ENCODE data around the gene SOCS4.
"Not testable (repeated sequence)": the region's sequence is repeated elsewhere in the genome, so short reads cannot be mapped to it uniquely, and the experiment has no call there.

The SOCS4 gene

DNA sequence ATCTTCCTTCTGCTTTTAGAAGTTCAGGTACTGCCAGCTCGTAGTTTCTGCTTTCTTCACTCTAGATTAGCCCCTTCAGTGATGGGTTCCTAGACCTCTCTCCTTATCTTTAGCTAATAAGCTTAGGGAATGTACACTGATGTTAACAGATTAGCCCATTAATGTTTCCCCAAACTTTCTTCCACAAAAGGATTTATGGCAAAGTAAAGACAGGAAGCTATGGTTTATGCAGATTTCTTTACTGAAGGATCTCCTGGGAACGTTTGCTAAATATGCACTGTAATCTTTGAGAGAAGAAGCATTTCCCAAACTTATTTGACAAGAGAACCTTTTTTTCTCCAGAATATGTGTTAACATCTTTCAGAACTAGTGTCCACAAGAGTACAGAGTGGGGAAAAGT lies 4.2 kb downstream of the SOCS4 start:
- H3K4me3 ChIP-seq (ENCODE audit: low read length), result no peak overlapping the region
- no peak for DNase-seq (ENCODE audit: low read depth)
- TF ChIP-seq, protein P1, sequence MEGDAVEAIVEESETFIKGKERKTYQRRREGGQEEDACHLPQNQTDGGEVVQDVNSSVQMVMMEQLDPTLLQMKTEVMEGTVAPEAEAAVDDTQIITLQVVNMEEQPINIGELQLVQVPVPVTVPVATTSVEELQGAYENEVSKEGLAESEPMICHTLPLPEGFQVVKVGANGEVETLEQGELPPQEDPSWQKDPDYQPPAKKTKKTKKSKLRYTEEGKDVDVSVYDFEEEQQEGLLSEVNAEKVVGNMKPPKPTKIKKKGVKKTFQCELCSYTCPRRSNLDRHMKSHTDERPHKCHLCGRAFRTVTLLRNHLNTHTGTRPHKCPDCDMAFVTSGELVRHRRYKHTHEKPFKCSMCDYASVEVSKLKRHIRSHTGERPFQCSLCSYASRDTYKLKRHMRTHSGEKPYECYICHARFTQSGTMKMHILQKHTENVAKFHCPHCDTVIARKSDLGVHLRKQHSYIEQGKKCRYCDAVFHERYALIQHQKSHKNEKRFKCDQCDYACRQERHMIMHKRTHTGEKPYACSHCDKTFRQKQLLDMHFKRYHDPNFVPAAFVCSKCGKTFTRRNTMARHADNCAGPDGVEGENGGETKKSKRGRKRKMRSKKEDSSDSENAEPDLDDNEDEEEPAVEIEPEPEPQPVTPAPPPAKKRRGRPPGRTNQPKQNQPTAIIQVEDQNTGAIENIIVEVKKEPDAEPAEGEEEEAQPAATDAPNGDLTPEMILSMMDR (IDR thresholded peaks at IDR 0.05; ENCODE audit: insufficient read depth, low read depth, low read length, missing control alignments), result no peak

DNA sequence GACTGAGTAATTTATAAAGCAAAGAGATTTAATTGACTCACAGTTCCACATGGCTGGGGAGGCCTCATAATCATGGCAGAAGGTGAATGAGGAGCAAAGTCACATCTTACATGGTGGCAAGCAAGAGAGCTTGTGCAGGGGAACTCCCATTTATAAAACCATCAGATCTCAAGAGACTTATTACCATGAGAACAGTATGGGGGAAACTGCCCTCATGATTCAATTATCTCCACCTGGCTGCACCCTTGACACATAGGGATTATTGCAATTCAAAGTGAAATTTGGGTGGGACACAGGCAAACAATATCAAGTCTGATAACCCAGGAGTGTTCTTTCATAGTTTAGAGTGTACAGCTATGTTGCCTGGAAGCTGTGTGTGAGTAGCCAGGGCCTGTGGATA lies 11.0 kb downstream of the SOCS4 start:
- not testable (repeated sequence) for DNase-seq (ENCODE audit: low read depth); H3K4me3 ChIP-seq (ENCODE audit: low read length)

DNA sequence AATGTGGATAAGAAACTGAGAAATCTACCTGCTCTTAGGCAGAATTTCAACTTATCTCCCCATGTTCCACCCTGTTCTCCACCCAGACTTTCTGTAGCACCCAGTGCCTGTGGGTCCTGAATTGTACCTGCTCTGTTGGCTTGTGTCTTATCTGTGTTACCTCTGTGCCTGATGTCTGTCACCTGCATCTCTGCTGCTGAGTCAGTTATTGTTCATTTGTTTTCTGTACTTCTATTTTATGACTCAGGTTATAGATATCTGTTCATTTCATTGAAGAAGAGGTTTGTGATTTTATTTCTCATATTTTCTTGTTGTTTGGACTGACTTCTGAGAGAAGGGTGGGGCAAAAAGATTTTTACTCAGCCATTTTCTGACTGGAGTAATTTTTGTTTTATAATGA lies 11.7 kb downstream of the SOCS4 start:
- DNase-seq (ENCODE audit: low read depth), result peak; percentile 64
- H3K4me3 ChIP-seq (ENCODE audit: low read length), result no peak overlapping the region
- TF ChIP-seq, protein P1 (IDR thresholded peaks at IDR 0.05; ENCODE audit: insufficient read depth, low read depth, low read length, missing control alignments), result no peak

DNA sequence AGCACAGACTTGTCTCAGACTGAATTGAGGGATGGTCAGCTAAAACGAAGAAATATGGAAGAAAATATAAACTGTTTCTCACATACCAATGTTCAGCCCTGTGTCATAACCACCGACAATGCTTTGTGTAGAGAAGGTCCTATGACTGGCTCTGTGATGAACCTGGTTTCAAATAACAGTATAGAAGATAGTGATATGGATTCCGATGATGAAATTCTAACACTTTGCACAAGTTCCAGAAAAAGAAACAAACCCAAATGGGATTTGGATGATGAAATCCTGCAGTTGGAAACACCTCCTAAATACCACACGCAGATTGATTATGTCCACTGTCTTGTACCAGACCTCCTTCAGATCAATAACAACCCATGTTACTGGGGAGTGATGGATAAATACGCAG lies 16.5 kb downstream of the SOCS4 start:
- no peak overlapping the region for H3K4me3 ChIP-seq (ENCODE audit: low read length)
- DNase-seq (ENCODE audit: low read depth), result no peak
- TF ChIP-seq, protein P1 (IDR thresholded peaks at IDR 0.05; ENCODE audit: insufficient read depth, low read depth, low read length, missing control alignments), result no peak

DNA sequence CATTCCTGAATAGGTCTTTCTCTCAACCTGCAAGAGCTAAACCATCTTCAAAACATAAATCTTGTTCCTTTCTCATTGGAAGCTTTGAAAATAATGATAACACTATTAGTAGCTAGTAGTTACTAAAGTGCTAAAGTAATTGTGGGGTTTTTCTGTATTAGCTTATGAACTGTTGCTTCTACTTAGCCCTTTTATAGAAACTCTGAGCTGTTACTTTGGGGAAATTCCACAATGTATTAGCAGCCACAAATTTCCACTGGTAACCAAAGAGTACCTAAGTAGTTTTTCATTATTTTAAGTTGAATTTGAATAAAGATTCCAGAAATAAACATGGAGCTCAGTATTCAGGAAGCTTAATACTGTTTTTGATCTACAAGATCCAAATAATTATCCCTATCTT lies 18.1 kb downstream of the SOCS4 start:
- TF ChIP-seq, protein P1 (IDR thresholded peaks at IDR 0.05; ENCODE audit: insufficient read depth, low read depth, low read length, missing control alignments), result no peak
- DNase-seq (ENCODE audit: low read depth), result no peak
- H3K4me3 ChIP-seq (ENCODE audit: low read length), result no peak overlapping the region

DNA sequence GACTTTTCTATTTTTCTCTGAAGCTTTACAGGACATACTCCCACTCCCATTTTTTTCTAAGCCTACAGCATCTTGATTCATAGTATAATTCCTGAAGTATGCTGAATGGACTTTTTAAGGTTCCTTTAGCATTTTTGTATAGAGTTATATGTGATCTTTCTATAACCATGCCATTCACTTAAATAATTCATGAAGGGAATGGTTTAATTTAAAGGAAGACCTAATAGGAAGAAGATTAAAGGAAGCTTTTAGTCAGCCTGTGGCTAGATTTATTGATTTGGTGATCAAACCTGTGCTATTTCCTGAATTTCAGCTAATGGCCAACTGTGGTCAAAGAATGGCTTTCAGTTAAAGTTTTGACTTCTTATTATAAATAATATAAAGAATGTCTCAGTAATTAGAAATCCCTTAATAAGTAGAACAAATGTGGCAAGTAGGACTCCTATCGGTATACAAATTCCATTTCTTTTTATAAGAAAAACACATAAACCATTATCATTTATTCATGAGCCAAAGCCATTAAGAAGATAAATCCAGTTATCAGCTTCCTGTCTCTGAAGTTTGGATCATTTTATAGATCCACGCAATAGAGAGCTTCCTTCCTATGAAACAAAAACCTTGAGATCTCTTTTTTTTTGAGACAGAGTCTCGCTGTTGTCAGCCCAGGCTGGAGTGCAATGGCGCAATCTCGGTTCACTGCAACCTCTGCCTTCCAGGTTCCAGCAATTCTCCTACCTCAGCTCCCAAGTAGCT lies 20.4 kb downstream of the SOCS4 start:
- no peak for DNase-seq (ENCODE audit: low read depth)
- H3K4me3 ChIP-seq (ENCODE audit: low read length), result no peak overlapping the region
- TF ChIP-seq, protein P1 (IDR thresholded peaks at IDR 0.05; ENCODE audit: insufficient read depth, low read depth, low read length, missing control alignments), result no peak

DNA sequence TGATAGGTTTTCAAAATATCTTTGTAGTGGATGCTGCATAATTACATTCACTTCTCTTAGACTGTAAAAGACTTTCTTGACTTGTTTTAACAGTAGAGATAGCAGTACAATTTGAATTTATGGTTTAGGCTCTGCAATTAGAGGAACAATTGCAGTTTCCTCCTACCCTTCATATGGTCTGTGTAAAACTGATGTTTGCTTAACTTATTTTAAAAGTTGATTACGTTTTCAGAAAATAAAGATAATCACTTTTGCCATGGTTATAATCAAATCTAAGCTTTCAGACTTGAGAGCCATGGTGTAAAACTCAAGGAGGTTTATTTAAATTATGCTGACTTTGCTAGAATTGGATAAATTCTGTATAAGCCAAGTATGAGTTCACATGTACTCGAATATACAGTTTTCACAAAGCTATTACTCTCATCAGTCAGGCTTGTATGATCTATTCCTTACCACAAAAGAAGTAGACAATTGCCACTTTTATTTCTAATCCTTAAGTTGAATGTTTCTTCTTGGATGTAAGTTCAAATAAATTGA lies 21.9 kb downstream of the SOCS4 start:
- no peak overlapping the region for H3K4me3 ChIP-seq (ENCODE audit: low read length)
- TF ChIP-seq, protein P1 (IDR thresholded peaks at IDR 0.05; ENCODE audit: insufficient read depth, low read depth, low read length, missing control alignments), result no peak
- no peak for DNase-seq (ENCODE audit: low read depth)

All from epithelial cell of esophagus (primary cell).